NOMO-1 treated with DMSO at 0.1 percent for 48 hours (cell line): Measurements from ENCODE around the gene EFS.

Experiments used
- DNase-seq: peaks from one replicate; lab custom pipeline; 2025; ENCODE audit not compliant: unreplicated experiment; lab: John Stamatoyannopoulos, UW

EFS gene

GRCh38 chr14:23359167-23359626, 5.8 kb downstream of the EFS start:
- DNase-seq, result no peak

GRCh38 chr14:23358553-23359166, 6.3 kb downstream of the EFS start:
- no peak for DNase-seq

- no peak for DNase-seq
Measured at GRCh38 chr14:23358042-23358441, 6.9 kb downstream of the EFS start.

- no peak for DNase-seq
Measured at GRCh38 chr14:23357261-23357660, 7.7 kb downstream of the EFS start.

GRCh38 chr14:23356662-23357061, 8.3 kb downstream of the EFS start:
- no peak for DNase-seq

- no peak for DNase-seq
Measured at GRCh38 chr14:23355871-23356435, 9.0 kb downstream of the EFS start.

GRCh38 chr14:23354990-23355389, 10.0 kb downstream of the EFS start:
- no peak for DNase-seq

- no peak for DNase-seq
Measured at GRCh38 chr14:23353433-23353780, 11.6 kb downstream of the EFS start.

GRCh38 chr14:23352506-23353432, 12.2 kb downstream of the EFS start, which contains the start of gene SLC22A17:
SLC22A17 (minus strand) TSS chr14:23352887.
- DNase-seq, result peak; percentile 13

- no peak for DNase-seq
Measured at GRCh38 chr14:23351681-23352505, 13.1 kb downstream of the EFS start.

GRCh38 chr14:23349156-23349845, 15.7 kb downstream of the EFS start:
- DNase-seq, result no peak

- no peak for DNase-seq
Measured at GRCh38 chr14:23348297-23348655, 16.7 kb downstream of the EFS start.

- no peak for DNase-seq
Measured at GRCh38 chr14:23347406-23348296, 17.3 kb downstream of the EFS start.

GRCh38 chr14:23346693-23347405, 18.1 kb downstream of the EFS start:
- DNase-seq, result no peak

- no peak for DNase-seq
Measured at GRCh38 chr14:23345987-23346692, 18.8 kb downstream of the EFS start.

- DNase-seq, result no peak
Measured at GRCh38 chr14:23344481-23344880, 20.5 kb downstream of the EFS start.

GRCh38 chr14:23339506-23340268, 25.3 kb downstream of the EFS start:
- no peak for DNase-seq

GRCh38 chr14:23335623-23336022, 29.3 kb downstream of the EFS start:
- no peak for DNase-seq
